Forelimb muscle (tissue), 1 donor: ENCODE data around the gene GTF2A1L. TPM values are rescaled to one million over a fixed set of nuclear protein-coding genes. Genes with fewer than 3 reads are reported as not detected.

Experiments
- polyA plus RNA-seq: library from polyadenylated mRNA; unstranded; fragments of 120-200 nt; gene quantifications from one replicate; pipeline ENCODE4 v1.2.1, GENCODE V29; 2013; ENCODE audit not compliant: insufficient read length

GTF2A1L gene
- polyA plus RNA-seq, 1 donor, result 0.85 TPM

Other genes with a start within 250 kb of the GTF2A1L start
- gene PPP1R21, start 177.1 kb upstream of the GTF2A1L start, polyA plus RNA-seq, result 14.3 TPM
- gene STON1, start 87.7 kb upstream of the GTF2A1L start, polyA plus RNA-seq, result 8.1 TPM
- gene LHCGR, start 137.9 kb downstream of the GTF2A1L start, polyA plus RNA-seq, result 0.15 TPM